Activated CD8-positive, alpha-beta memory T cell treated with anti-CD3 and anti-CD28 coated beads, Interleukin-2, amount 50 U/mL, for 1 hour (primary cell): ENCODE results near the gene IL1F10.

Source experiments
- DNase-seq: peaks from one replicate; pipeline ENCODE4 v3.0.0-alpha.2; 2020; ENCODE audit errors: extremely low read depth

IL1F10 gene

GRCh38 chr2:113058998-113059960, 8.5 kb upstream of the IL1F10 start, which contains the start of gene IL36RN:
Gene IL36RN (plus strand): TSS chr2:113059198. CDS start chr2:113059439, 241 bp downstream.
- DNase-seq, result no peak

GRCh38 chr2:113060396-113060795, 7.4 kb upstream of the IL1F10 start:
- no peak for DNase-seq

GRCh38 chr2:113060796-113061195, 7.0 kb upstream of the IL1F10 start:
- DNase-seq, result no peak

- no peak for DNase-seq
Measured at GRCh38 chr2:113061241-113061640, 6.5 kb upstream of the IL1F10 start.

- DNase-seq, result no peak
Measured at GRCh38 chr2:113061896-113062770, 5.6 kb upstream of the IL1F10 start.

GRCh38 chr2:113064281-113064680, 3.5 kb upstream of the IL1F10 start:
- no peak for DNase-seq

GRCh38 chr2:113064898-113065297, 2.9 kb upstream of the IL1F10 start:
- DNase-seq, result no peak

- DNase-seq, result no peak
Measured at GRCh38 chr2:113068249-113068648, 479 bp downstream of the IL1F10 start.

GRCh38 chr2:113068706-113069485, 1.1 kb downstream of the IL1F10 start:
- DNase-seq, result no peak

- no peak for DNase-seq
Measured at GRCh38 chr2:113069676-113070605, 2.2 kb downstream of the IL1F10 start.

GRCh38 chr2:113070606-113070975, 2.8 kb downstream of the IL1F10 start:
- no peak for DNase-seq

- no peak for DNase-seq
Measured at GRCh38 chr2:113072584-113072983, 4.8 kb downstream of the IL1F10 start.

- DNase-seq, result no peak
Measured at GRCh38 chr2:113073325-113073834, 5.6 kb downstream of the IL1F10 start.

- DNase-seq, result no peak
Measured at GRCh38 chr2:113075030-113075429, 7.3 kb downstream of the IL1F10 start.

- DNase-seq, result no peak
Measured at GRCh38 chr2:113075600-113075999, 7.8 kb downstream of the IL1F10 start.

GRCh38 chr2:113076954-113077669, 9.3 kb downstream of the IL1F10 start:
- DNase-seq, result no peak

GRCh38 chr2:113077921-113078320, 10.2 kb downstream of the IL1F10 start:
- no peak for DNase-seq

- DNase-seq, result no peak
Measured at GRCh38 chr2:113078350-113078839, 10.6 kb downstream of the IL1F10 start.

GRCh38 chr2:113079131-113079530, 11.4 kb downstream of the IL1F10 start:
- no peak for DNase-seq

GRCh38 chr2:113080134-113080533, 12.4 kb downstream of the IL1F10 start:
- no peak for DNase-seq
